ENCODE data around the gene POLR2E. TPM values are rescaled to one million over a fixed set of nuclear protein-coding genes. Genes with fewer than 3 reads are reported as not detected.

POLR2E gene
- total and polyA plus RNA-seq, 2 of the 13 experiments (the other 11 are each of a cell fraction or from before 2014, with no cell fraction given): 140 to 272 TPM

GRCh38 chr19:1068009-1069001 is 26.9 kb downstream of the POLR2E start (continued):
- TF ChIP-seq, protein P1, sequence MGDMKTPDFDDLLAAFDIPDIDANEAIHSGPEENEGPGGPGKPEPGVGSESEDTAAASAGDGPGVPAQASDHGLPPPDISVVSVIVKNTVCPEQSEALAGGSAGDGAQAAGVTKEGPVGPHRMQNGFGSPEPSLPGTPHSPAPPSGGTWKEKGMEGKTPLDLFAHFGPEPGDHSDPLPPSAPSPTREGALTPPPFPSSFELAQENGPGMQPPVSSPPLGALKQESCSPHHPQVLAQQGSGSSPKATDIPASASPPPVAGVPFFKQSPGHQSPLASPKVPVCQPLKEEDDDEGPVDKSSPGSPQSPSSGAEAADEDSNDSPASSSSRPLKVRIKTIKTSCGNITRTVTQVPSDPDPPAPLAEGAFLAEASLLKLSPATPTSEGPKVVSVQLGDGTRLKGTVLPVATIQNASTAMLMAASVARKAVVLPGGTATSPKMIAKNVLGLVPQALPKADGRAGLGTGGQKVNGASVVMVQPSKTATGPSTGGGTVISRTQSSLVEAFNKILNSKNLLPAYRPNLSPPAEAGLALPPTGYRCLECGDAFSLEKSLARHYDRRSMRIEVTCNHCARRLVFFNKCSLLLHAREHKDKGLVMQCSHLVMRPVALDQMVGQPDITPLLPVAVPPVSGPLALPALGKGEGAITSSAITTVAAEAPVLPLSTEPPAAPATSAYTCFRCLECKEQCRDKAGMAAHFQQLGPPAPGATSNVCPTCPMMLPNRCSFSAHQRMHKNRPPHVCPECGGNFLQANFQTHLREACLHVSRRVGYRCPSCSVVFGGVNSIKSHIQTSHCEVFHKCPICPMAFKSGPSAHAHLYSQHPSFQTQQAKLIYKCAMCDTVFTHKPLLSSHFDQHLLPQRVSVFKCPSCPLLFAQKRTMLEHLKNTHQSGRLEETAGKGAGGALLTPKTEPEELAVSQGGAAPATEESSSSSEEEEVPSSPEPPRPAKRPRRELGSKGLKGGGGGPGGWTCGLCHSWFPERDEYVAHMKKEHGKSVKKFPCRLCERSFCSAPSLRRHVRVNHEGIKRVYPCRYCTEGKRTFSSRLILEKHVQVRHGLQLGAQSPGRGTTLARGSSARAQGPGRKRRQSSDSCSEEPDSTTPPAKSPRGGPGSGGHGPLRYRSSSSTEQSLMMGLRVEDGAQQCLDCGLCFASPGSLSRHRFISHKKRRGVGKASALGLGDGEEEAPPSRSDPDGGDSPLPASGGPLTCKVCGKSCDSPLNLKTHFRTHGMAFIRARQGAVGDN (CRISPR knock-in tag; IDR thresholded peaks at IDR 0.05): peak; percentile 25; the same call in 1 of the 2 replicates
- peak; percentile 50; the same call in 1 of the 2 replicates for TF ChIP-seq ZNF740 (CRISPR knock-in tag; IDR thresholded peaks at IDR 0.05)
- TF ChIP-seq ZFAT (CRISPR knock-in tag; conservative IDR thresholded peaks at IDR 0.05): no peak

- ATAC-seq: peak; percentile 17
- no peak overlapping the region for H3K27ac ChIP-seq (ENCODE audit: extremely low read length, insufficient read depth, low read length)
- BruUV-seq (replicated peaks): no TSS peak
- CTCF ChIA-PET (ENCODE audit: low intra/inter-chr PET ratio, low total read pairs): no interaction called here
- H3K36me3 ChIP-seq (replicated peaks in 1 of 2; ENCODE audit: control insufficient read depth in 1 of 2, insufficient read depth in 2 of 2, low read length in 2 of 2): no peaks in the 10 kb centered on the region
- peak overlapping the region; percentile 54; the same call in 1 of the 2 replicates for H3K9ac ChIP-seq (ENCODE audit: insufficient read depth, low read depth, low read length)
- in situ Hi-C loops (cut with HindIII; ENCODE audit: extremely low pct_ligation_motif_present, low pct_unique_long_range_greater_than_20kb): loop anchor here (5.0 kb wide), 1 partner anchor 35 kb away; the partner anchor contains the start of gene GPX4
- intact Hi-C loops (cut with micrococcal nuclease; ENCODE audit: unreplicated experiment): no loop called here
- DNase-seq (ENCODE audit: low spot score): no peak
- POLR2A ChIA-PET: interaction anchor here (0.9 to 2.7 kb wide), 10 partner anchors 8 to 201 kb away, joined by 3 to 9 read pairs (median 5); partner anchors contain the start of genes CIRBP, CNN2, GPX4 and RNU6-2
- H2AFZ ChIP-seq (ENCODE audit: low read length): no peak overlapping the region
- FAIRE-seq: no peak
- H3K4me1 ChIP-seq (ENCODE audit: insufficient read depth, low read length): peaks cover 38% of the 10 kb centered on the region
- H3K27me3 ChIP-seq (ENCODE audit: control insufficient read depth in 1 of 2, insufficient read depth in 2 of 2, low read length in 2 of 2): no peaks in the 10 kb centered on the region
- H4K20me1 ChIP-seq (ENCODE audit: insufficient read depth, low read length): no peaks in the 10 kb centered on the region
- H3K9me3 ChIP-seq (ENCODE audit: low read length): no peaks in the 10 kb centered on the region
- H3K79me2 ChIP-seq (ENCODE audit: insufficient read depth, low read length): no peaks in the 10 kb centered on the region
- H3K4me3 ChIP-seq (replicated peaks in 1 of 3; ENCODE audit: insufficient read depth in 1 of 3, low read depth in 2 of 3, low read length in 3 of 3): peak overlapping the region; percentile 71 to 78 (median 77)
- peak overlapping the region; percentile 86 for H3K4me2 ChIP-seq (ENCODE audit: low read depth, low read length)
- 0% methylated on average over 8 of the region's 38 CpGs for WGBS (ENCODE audit: low lambda C conversion rate)
- peak; percentile 9; the same call in 1 of the 2 replicates for TF ChIP-seq KDM5B (CRISPR knock-in tag; IDR thresholded peaks at IDR 0.05; ENCODE audit: borderline replicate concordance)
- TF ChIP-seq, protein P2, sequence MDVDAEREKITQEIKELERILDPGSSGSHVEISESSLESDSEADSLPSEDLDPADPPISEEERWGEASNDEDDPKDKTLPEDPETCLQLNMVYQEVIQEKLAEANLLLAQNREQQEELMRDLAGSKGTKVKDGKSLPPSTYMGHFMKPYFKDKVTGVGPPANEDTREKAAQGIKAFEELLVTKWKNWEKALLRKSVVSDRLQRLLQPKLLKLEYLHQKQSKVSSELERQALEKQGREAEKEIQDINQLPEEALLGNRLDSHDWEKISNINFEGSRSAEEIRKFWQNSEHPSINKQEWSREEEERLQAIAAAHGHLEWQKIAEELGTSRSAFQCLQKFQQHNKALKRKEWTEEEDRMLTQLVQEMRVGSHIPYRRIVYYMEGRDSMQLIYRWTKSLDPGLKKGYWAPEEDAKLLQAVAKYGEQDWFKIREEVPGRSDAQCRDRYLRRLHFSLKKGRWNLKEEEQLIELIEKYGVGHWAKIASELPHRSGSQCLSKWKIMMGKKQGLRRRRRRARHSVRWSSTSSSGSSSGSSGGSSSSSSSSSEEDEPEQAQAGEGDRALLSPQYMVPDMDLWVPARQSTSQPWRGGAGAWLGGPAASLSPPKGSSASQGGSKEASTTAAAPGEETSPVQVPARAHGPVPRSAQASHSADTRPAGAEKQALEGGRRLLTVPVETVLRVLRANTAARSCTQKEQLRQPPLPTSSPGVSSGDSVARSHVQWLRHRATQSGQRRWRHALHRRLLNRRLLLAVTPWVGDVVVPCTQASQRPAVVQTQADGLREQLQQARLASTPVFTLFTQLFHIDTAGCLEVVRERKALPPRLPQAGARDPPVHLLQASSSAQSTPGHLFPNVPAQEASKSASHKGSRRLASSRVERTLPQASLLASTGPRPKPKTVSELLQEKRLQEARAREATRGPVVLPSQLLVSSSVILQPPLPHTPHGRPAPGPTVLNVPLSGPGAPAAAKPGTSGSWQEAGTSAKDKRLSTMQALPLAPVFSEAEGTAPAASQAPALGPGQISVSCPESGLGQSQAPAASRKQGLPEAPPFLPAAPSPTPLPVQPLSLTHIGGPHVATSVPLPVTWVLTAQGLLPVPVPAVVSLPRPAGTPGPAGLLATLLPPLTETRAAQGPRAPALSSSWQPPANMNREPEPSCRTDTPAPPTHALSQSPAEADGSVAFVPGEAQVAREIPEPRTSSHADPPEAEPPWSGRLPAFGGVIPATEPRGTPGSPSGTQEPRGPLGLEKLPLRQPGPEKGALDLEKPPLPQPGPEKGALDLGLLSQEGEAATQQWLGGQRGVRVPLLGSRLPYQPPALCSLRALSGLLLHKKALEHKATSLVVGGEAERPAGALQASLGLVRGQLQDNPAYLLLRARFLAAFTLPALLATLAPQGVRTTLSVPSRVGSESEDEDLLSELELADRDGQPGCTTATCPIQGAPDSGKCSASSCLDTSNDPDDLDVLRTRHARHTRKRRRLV (CRISPR knock-in tag; IDR thresholded peaks at IDR 0.05): 0 out of 2 replicates have a peak, but pooled peaks have one; percentile 56
- TF ChIP-seq CSRNP2 (CRISPR knock-in tag; conservative IDR thresholded peaks at IDR 0.05; ENCODE audit: low read depth): no peak
- 0 out of 2 replicates have a peak, but pooled peaks have one; percentile 57 for TF ChIP-seq ZNF619 (CRISPR knock-in tag; IDR thresholded peaks at IDR 0.05)
Observed at GRCh38 chr19:1067341-1067957, 27.7 kb downstream of the POLR2E start.
